NCI-H460 (cell line): ENCODE measurements around the gene SPTAN1. TPM values are rescaled to one million over a fixed set of nuclear protein-coding genes. Genes with fewer than 3 reads are reported as not detected.
"Not testable (repeated sequence)": the region's sequence is repeated elsewhere in the genome, so short reads cannot be mapped to it uniquely, and the experiment has no call there.

Experiments used
- DNase-seq: peaks from one replicate; pipeline ENCODE4 v3.0.0-alpha.2; 2016; ENCODE audit warnings: low read depth; ENCODE audit errors: extremely low read depth
- total RNA-seq: library from RNA; depleted of rRNA; stranded (reverse); fragments of >200 nt; shearing (Covaris generic); gene quantifications from 2 replicates; pipeline ENCODE4 v1.2.3, GENCODE V29; 2014

The SPTAN1 gene
- total RNA-seq, 1 experiment from 2014 or later: 162 TPM

GRCh38 chr9:128552744-128553440, 505 bp downstream of the SPTAN1 start:
- no peak for DNase-seq

DNA sequence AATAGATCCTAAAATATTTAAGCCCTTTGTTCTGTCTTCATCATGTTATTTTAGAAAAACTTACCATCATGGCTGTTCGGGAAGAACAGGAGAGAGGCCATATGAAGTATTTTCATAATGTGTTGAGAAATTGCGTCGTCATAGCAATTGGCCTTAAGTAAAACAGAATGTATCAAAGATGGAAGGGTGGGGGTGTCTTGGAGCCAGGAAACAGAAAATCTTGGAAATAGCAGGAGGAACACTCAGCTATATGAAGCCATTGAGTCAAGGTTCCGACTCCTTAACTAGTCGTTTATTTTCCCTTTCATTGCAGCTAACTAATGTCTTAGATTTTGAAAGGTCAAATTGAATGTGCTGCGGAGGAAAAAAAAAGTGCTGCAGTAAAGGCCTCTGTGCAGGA, 1.3 kb downstream of the SPTAN1 start:
- no peak for DNase-seq

DNA sequence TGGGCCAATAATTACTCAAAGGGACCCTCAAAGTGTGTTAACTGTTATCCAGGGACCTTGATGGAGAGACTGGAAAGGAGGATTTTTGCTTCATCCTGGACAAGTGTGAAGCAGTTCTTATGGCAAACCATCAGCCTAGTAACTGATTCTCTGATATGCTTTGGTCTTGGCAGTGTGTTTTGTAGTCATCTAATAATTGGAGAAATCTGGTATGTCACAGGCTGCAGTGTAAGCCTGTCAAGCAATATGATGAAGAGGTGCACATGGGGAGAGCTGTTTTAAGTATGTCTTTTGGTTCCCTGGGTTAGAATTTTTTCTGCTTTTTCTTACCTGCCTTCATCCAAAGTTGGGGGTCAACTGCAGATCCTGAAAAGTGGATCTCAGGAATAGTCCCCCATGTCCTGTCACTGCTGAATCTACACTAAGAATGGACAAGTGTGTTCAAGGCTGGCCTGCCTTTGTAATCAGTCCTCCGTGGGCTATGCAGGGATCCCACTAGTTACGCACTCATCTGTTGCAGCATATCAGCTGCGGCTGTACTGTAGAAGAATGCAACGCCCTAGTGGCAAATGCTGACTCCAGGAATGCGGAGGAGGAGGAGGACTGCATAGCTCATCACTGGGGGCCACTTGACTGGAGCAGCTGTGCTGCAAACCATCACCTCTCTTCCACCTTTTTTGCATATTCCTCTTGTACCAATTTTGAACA, 1.9 kb downstream of the SPTAN1 start:
- peak; percentile 72 for DNase-seq

- DNase-seq: peak; percentile 49
These were observed 2.9 kb downstream of the SPTAN1 start for GRCh38 chr9:128555180-128555721.

DNA sequence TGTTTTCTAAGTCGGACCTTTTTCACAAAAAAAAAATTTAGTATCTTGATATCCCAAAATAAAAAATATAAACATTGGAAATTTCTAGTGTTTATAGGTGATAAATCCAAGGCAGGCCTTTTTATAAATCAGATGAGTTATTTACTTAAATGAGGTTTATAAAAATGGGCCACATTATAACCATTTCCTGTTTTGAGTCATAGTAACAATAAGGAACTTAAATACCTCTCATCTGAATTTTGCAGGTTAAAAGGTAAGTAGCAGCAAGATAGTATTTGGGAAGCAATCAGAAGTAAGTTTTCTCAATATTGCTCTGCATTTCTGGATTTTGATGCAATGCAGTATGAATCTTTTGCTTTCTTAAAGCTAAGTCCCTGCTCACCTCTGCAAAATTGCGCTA, 3.9 kb downstream of the SPTAN1 start:
- DNase-seq: no peak

- no peak for DNase-seq
These were observed 4.7 kb downstream of the SPTAN1 start for GRCh38 chr9:128556926-128557634.

DNA sequence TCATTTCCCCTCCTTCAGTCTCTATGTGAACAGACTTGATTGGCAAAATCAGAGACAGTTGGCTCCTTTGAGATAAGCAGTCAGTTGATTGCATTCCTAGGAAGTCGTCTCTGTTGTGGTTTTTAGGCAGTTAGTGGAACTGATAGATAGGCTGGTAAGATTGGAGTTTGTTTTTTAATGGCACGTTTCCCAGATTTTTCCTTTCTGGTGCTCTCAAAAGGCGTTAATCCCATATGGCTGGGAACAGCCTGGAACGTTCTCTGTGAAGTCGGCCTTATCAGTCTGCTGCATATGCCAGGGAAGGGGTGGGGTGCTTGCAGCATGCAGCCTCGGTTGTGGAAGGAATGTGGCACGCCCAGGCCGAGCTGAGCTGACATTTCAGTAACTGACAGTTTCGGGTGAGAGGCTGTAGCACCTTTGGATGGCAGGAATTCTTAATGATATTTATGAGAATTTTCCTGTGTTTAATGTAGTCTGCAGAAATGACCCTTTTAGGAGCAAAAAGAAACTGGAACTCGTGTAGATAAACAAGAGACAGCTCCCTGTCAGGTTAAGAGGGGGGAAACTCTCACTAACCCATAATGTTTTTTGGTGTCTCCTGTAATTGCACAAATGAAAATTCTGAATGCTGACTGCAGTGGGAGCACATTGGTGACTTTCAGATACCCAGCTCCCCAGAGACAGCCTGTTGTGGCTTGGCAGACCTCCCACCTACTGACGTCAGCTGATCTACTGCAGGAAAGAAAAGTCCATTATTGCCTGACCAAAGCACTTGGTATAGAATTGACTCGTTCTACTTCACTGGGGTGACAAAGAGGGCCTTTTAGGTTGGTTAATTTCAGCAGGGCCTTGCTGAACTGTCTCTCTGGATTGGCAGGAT, 6.3 kb downstream of the SPTAN1 start:
- DNase-seq: peak; percentile 43

GRCh38 chr9:128565578-128565977, 13.2 kb downstream of the SPTAN1 start:
- DNase-seq: no peak

DNA sequence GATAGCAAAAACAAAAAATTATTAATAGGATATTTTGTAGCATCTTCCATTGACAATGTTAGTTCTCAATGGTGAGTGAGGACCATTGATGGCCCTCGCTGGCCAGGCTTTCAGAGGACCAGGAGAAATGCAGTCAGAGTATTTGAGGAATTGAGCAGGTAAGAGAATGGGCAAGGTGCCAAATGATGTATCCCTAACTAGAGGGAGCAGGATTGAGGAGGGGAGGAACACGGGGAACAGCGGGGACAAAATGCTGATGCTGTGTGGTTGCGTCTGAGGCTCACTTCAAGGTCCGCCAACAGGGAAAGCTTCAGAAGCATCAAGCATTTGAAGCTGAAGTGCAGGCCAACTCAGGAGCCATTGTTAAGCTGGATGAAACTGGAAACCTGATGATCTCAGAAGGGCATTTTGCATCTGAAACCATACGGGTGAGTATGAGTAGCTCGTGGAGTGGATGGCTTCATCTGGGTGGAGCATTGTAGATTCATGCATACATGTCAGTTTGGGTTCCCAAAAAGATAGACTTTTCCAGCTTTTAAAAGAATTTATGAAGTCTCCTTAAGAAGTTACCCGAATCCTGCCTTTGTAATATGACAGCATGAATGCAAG, 16.2 kb downstream of the SPTAN1 start:
- no peak for DNase-seq

- DNase-seq: no peak
These were observed 23.1 kb downstream of the SPTAN1 start for GRCh38 chr9:128575469-128575868.

DNA sequence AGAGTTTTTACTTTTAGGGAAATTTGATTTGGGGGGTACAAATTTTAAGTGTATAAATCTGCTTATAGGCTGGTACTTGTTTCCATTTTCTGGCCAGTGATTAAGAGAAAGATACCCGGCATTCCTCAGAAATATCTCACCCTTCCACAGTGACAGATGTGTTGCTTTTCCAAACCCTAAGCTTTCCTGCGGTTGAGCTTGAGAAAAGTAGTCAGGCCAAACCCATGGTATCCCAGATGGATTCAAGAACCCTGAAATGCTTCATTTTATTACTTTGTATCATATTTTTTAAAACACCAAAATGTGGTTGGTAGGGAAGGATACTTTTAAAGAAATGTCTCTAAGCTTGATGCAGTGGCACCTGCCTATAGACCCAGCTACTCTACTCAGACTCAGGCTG, 23.5 kb downstream of the SPTAN1 start:
- no peak for DNase-seq

DNA sequence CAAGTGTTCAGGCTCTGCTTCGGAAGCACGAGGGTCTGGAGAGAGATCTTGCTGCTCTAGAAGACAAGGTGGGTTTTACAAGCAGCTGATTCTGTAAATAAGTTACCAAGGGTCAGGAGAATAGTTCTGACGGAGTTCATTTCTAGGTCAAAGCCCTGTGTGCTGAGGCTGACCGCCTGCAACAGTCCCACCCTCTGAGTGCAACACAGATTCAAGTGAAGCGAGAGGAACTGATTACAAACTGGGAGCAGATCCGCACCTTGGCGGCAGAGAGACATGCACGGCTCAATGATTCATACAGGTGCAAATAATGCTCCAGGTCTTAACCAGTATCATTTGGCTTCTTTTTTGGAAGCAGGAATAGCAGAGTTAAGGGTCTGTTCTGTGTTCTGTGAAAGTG, 24.8 kb downstream of the SPTAN1 start:
- DNase-seq: no peak

DNA sequence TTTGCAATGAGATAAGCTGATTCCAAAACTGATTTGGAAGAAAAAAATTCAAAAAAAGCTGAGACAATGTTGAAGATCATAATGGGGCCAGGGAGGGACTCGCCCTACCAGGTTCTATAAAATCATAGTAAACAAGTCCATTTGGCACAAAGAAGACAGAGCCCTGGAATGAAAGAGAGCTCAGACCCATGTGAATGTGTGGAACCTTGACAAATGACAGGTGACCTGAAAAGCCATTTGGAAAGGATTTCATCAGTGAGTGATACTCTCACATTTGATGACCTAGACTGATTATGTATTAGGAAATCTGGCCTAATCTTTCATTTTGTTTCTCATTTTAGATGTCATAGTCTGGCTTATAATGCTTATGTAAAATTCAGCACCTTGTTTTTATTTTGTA, 26.8 kb downstream of the SPTAN1 start:
- no peak for DNase-seq

DNA sequence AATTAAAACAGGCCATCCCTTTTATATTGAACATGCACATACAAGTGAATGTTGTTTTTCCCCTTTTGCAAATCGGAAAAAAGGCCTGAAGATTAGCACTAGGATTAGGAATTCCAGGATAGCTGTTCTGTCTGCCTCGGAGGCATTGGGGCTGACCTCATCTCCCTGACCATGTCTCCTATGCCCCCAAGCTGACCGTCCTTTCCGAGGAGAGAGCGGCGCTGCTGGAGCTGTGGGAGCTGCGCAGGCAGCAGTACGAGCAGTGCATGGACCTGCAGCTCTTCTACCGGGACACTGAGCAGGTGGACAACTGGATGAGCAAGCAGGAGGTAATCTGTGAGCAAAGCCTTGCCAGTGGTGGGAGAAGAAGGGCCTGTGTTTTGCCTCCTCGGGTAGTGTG, 28.3 kb downstream of the SPTAN1 start:
- no peak for DNase-seq

DNA sequence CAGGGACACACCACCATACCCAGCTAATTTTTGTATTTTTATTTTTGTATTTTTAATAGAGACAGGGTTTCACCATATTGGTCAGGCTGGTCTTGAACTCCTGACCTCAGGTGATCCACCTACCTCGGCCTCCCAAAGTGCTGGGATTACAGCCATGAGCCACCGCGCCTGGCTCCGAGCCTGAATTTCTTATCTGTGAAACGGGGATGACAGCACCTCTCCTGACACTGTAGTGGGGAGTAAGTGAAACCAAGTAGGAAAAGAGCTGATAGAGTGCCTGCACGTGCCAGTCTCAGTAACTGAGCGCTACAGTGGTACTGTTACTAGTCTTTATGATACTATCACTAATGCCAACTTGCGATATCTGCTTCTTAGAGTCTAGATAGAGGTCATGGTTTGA, 32.8 kb downstream of the SPTAN1 start:
- DNase-seq: not testable (repeated sequence)

DNA sequence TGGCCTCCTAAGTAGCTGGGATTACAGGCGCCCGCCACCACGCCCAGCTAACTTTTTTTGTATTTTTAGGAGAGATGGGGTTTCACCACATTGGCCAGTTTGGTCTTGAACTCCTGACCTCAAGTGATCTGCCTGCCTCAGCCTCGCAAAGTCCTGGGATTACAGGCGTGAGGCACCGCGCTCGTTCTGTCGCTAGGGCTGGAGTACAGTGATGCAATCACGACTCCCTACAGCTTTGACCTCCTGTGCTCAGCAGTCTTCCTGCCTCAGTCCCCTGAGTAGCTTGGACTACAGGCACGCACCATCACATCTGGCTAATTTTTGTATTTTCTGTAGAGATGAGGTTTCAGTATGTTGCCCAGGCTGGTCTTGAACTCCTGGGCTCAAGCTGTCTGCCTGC, 34.5 kb downstream of the SPTAN1 start:
- not testable (repeated sequence) for DNase-seq

DNA sequence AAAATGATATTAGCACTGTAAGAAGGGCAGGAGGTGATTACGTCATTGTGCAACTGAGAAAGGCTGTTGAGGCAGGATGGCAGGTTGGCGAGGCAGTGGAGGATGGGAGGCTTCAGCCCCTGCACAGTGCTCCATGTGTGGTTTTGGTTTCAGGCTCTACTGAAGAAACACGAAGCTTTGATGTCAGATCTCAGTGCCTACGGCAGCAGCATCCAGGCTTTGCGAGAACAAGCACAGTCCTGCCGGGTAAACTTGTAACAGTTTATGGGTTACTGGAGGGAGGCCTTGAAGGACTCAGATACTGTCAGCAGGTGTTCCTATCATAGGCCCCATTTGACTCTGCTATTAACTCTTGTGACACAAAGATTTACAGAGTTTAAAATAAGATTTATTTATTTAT, 35.1 kb downstream of the SPTAN1 start:
- no peak for DNase-seq

DNA sequence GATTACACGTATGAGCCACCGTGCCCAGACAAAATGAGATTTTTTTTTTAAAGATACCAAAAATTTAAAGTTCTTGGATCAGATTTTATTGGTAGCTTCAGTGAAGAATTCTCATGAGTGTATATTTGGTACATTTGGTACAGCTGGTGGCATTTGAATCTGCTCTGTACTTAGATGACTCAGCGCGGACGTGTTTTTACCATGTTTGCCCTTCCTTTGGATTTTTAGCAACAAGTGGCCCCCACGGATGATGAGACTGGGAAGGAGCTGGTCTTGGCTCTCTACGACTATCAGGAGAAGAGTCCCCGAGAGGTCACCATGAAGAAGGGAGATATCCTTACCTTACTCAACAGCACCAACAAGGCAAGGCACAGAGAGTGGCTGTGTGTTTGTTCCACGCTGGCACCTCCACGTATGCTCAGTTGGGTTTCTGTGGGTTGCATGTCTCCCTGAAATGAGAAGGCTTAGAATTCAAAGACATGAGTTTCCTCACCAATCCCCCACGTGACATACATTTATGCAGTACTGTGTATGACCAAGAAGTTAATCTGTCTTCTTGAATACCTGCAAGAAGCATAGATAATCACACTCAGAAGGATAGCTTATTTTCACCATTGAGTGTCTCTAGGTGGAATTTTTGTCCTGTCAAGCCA, 36.3 kb downstream of the SPTAN1 start:
- DNase-seq: no peak

DNA sequence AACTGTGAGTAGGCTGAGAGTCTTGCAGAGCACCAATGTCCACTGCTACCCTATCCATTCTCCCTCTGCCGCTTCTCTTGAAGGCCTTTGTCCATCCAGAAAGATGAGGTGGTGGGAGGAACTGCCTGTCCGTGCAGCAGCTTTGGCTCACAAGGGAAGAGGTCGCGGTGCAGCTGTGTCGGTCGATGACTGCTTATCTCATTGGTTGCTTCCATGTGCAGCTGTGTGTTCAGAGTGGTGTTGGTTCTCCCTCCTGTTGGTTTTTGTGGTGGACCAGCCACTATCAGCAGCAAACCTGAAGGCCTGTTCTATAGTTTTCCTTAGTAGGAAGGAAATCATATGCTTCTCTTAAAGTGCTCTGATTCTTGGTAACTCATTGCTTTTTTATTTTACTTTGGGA, 40.7 kb downstream of the SPTAN1 start:
- no peak for DNase-seq

GRCh38 chr9:128593856-128594255, 41.5 kb downstream of the SPTAN1 start:
- DNase-seq: no peak
